ENCODE data around the gene IFI27L1.
A peak's percentile ranks its signal among the peaks of the same experiment; 100 is the strongest.

IFI27L1 gene

GRCh38 chr14:94079891-94080620 lies 1.1 kb upstream of the IFI27L1 start:
- DNase-seq (ENCODE audit: low spot score), result peak; percentile 36

GRCh38 chr14:94081386-94081820 lies 293 bp downstream of the IFI27L1 start:
- no peak for DNase-seq (ENCODE audit: low spot score)

GRCh38 chr14:94087891-94088290 lies 6.8 kb downstream of the IFI27L1 start:
- DNase-seq (ENCODE audit: low spot score), result no peak

GRCh38 chr14:94088516-94088915 lies 7.4 kb downstream of the IFI27L1 start:
- no peak for DNase-seq (ENCODE audit: low spot score)

GRCh38 chr14:94089479-94089878 lies 8.4 kb downstream of the IFI27L1 start:
- DNase-seq (ENCODE audit: low spot score), result no peak

- DNase-seq (ENCODE audit: low spot score), result no peak
Measured at GRCh38 chr14:94093418-94093817, 12.3 kb downstream of the IFI27L1 start.

- DNase-seq (ENCODE audit: low spot score), result no peak
Measured at GRCh38 chr14:94097091-94097490, 16.0 kb downstream of the IFI27L1 start.

GRCh38 chr14:94098326-94098992 lies 17.3 kb downstream of the IFI27L1 start:
- no peak for DNase-seq (ENCODE audit: low spot score)

GRCh38 chr14:94099006-94099405 lies 17.9 kb downstream of the IFI27L1 start:
- no peak for DNase-seq (ENCODE audit: low spot score)

GRCh38 chr14:94100847-94101246 lies 19.7 kb downstream of the IFI27L1 start:
- no peak for DNase-seq (ENCODE audit: low spot score)

GRCh38 chr14:94101748-94102147 lies 20.6 kb downstream of the IFI27L1 start:
- DNase-seq (ENCODE audit: low spot score), result no peak

GRCh38 chr14:94102768-94103482 lies 21.8 kb downstream of the IFI27L1 start:
- DNase-seq (ENCODE audit: low spot score), result no peak

GRCh38 chr14:94103554-94104150 lies 22.5 kb downstream of the IFI27L1 start:
- no peak for DNase-seq (ENCODE audit: low spot score)

GRCh38 chr14:94104731-94105130 lies 23.6 kb downstream of the IFI27L1 start:
- no peak for DNase-seq (ENCODE audit: low spot score)

GRCh38 chr14:94109915-94110250 lies 28.8 kb downstream of the IFI27L1 start:
- no peak for DNase-seq (ENCODE audit: low spot score)

GRCh38 chr14:94110552-94111181 lies 29.6 kb downstream of the IFI27L1 start, which contains the start of gene IFI27:
TSS of gene IFI27 (plus strand) at chr14:94110736.
- DNase-seq (ENCODE audit: low spot score), result no peak

GRCh38 chr14:94111276-94112095 lies 30.4 kb downstream of the IFI27L1 start:
- no peak for DNase-seq (ENCODE audit: low spot score)

- DNase-seq (ENCODE audit: low spot score), result no peak
Measured at GRCh38 chr14:94112513-94113063, 31.5 kb downstream of the IFI27L1 start.

- no peak for DNase-seq (ENCODE audit: low spot score)
Measured at GRCh38 chr14:94113073-94113472, 32.0 kb downstream of the IFI27L1 start.

- no peak for DNase-seq (ENCODE audit: low spot score)
Measured at GRCh38 chr14:94113490-94113889, 32.4 kb downstream of the IFI27L1 start.

All from germinal center (tissue), 1 donor.